Measurements from ENCODE around the gene ESRP2.
A peak's percentile ranks its signal among the peaks of the same experiment; 100 is the strongest.

The ESRP2 gene

DNA sequence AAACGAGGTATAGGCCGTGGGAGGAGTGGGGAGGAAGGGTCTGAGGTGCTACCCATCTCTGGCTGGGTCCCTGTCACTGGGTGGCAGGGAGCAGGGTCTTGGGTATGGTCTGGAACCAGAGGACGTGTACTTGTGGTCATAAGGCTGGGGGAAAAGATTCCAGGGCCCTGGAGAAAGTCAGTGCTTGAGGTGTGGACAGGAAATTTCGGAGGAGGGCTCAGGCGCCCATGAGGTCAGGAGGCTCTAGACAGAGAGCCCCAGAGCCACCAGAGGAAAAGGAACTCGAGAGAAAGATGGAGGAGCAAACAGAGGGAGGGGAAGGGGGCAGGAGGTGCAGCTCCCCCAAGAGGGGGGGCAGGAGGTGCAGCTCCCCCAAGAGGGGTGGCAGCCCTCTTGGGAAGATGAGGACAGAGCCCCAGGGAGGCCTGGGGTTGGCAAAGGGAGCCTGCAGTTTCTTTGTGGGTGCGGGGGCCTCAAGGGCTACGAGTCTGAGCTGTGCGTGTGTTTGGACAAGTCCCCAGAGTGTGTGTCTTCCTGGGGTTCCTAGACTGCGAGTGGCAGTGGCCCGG is 27.7 kb upstream of the ESRP2 start:
- DNase-seq = no peak

DNA sequence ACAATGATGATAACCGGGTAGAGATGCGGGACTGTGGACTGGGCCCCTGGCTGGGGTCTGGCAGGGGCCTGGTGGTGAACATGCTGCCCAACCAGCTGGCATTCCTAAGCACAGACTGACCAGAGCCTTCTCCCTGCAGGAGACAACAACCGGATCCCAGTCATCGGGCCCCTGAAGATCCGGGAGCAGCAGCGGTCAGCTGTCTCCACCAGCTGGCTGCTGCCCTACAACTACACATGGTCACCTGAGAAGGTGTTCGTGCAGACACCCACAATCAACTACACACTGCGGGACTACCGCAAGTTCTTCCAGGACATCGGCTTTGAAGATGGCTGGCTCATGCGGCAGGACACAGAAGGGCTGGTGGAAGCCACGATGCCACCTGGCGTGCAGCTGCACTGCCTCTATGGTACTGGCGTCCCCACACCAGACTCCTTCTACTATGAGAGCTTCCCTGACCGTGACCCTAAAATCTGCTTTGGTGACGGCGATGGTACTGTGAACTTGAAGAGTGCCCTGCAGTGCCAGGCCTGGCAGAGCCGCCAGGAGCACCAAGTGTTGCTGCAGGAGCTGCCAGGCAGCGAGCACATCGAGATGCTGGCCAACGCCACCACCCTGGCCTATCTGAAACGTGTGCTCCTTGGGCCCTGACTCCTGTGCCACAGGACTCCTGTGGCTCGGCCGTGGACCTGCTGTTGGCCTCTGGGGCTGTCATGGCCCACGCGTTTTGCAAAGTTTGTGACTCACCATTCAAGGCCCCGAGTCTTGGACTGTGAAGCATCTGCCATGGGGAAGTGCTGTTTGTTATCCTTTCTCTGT is 23.3 kb upstream of the ESRP2 start:
- DNase-seq = no peak

GRCh38 chr16:68257906-68258800 is 22.2 kb upstream of the ESRP2 start:
- DNase-seq = no peak

GRCh38 chr16:68257251-68257905 is 21.5 kb upstream of the ESRP2 start:
- DNase-seq = no peak

GRCh38 chr16:68255712-68256111 is 19.8 kb upstream of the ESRP2 start:
- no peak for DNase-seq

DNA sequence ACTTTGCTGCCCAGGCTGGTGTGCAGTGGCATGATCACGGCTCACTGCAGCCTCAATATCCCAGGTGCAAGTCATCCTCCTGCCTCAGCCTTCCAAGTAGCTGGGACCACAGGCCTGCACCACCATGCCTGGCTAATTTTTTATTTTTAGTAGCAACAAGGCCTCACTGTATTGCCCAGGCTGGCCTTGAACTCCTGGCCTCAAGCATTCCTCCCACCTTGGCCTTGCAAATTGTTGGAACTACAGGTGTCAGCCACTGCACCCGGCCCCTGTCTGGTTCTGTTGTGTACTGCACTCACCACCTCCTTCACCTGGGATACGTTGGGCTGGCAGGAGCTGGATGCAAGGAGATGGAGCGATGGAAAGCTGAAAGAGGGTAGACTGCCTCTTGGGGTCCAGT is 17.8 kb upstream of the ESRP2 start:
- no peak for DNase-seq

DNA sequence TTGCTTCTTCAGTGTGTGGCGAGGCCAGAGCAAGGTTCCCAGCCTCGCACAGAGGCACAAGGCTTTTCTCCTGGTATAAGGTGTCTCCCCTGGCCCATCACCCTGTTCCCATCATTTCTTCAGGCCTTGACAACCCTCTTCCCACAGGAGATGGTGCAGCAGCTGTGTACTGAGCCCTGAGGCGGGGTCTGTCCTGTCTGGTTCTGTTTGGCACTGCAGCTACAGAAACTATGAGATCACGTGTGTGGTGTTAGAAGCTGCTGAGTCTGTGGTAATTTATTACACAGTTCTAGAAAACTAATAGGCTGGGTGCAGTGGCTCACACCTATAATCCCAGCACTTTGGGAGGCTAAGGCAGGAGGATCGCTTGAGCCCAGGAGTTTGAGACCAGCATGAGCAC is 16.5 kb upstream of the ESRP2 start:
- no peak for DNase-seq

- DNase-seq = no peak
Measured at GRCh38 chr16:68251832-68252231, 15.9 kb upstream of the ESRP2 start.

- no peak for DNase-seq
Measured at GRCh38 chr16:68250951-68251350, 15.0 kb upstream of the ESRP2 start.

DNA sequence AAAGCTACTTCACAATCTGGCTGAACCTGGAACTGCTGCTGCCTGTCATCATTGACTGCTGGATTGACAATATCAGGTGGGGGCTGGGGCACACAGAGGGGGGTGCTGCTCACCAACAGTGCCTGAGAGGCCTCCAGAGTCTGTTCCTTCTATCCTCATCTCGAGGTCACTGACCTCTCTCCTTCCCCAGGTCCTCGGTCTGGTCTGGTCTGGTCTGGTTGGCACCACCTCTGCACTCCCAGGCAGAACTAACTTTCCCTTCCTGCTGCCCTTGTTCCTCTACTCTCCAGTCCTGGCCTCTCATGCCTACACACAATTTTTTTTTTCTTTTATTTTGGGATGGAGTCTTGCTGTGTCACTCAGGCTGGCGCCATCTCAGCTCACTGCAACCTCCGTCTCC is 13.4 kb upstream of the ESRP2 start:
- no peak for DNase-seq

- DNase-seq = no peak
Measured at GRCh38 chr16:68247932-68248331, 12.0 kb upstream of the ESRP2 start.

DNA sequence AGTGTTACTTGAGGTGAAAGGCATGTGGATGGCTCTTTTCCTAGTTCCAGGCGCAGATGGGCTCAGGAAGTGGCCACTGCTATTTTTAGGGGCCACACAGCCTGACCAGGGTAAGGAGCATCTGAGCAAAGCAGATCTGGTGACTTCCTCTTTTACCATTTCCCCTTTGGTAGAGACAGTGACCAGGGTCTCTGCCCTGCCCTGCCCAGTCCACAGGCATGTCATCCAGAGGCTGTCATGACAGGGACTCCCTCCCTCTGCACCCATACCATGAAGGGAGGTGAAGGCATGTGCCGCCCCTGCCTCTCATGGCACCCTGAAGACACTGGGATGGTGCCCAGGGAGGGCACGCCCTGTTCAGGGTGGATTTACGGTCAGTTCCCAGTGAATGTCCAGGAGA is 11.5 kb upstream of the ESRP2 start:
- DNase-seq = no peak

GRCh38 chr16:68246666-68247065 is 10.7 kb upstream of the ESRP2 start:
- no peak for DNase-seq

GRCh38 chr16:68246121-68246520 is 10.2 kb upstream of the ESRP2 start:
- DNase-seq = no peak

- DNase-seq = peak; percentile 94
Measured at GRCh38 chr16:68244903-68245853, 9.3 kb upstream of the ESRP2 start, which contains the start of gene PLA2G15. PLA2G15 (plus strand) TSS chr16:68245373; CDS start chr16:68245427, 54 bp downstream.

DNA sequence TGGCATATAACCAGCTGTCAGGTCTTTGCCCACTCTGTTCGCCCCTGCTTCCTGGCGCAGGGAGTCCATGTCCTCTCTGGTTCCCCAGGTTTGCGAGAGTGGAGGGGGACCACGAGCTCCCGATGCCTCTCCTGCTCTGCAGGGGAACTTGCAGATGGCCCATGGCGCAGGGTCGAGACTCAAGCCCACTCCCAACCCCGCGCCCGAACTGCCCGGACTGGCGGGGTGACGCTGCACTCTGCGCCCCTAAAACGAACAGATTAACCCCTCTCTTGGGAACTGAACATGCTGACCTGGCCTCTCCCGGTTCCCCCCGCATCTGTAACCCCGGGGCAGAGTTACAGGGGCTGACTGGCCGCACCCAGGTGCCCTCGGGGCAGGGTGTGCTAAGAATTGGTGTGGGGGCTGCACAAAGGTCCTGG is 8.6 kb upstream of the ESRP2 start:
- DNase-seq = no peak

- DNase-seq = no peak
Measured at GRCh38 chr16:68242926-68243858, 7.3 kb upstream of the ESRP2 start.

DNA sequence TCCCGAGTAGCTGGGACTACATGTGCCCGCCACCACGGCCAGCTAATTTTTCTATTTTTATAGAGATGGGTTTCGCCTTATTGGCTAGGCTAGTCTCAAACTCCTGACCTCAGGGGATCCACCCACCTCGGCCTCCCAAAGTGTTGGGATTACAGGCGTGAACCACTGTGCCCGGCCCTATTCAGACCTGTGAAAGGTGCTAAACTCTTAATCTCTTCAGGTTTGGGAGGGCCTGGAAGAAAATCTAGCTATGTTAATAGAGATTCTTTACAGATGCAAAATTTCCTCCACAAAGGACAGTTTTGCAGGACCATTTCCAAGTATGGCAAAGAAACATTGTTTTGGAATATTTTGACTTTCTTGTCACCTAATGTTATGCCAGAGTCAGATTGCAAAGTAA is 6.2 kb upstream of the ESRP2 start:
- DNase-seq = no peak

GRCh38 chr16:68238029-68238345 is 2.1 kb upstream of the ESRP2 start:
- no peak for DNase-seq

GRCh38 chr16:68237243-68238028 is 1.5 kb upstream of the ESRP2 start:
- DNase-seq = peak; percentile 87

Measured in stimulated activated naive CD4-positive, alpha-beta T cell treated with Interleukin-2 at 50 U/mL for 16 hours (primary cell).